HPDE6-E6E7 (cell line): ENCODE data around the gene L3MBTL4.

Experiments used
- DNase-seq: peaks from one replicate; pipeline ENCODE4 v3.0.0; 2011; ENCODE audit warnings: missing footprints; ENCODE audit errors: extremely low spot score

The L3MBTL4 gene

DNA sequence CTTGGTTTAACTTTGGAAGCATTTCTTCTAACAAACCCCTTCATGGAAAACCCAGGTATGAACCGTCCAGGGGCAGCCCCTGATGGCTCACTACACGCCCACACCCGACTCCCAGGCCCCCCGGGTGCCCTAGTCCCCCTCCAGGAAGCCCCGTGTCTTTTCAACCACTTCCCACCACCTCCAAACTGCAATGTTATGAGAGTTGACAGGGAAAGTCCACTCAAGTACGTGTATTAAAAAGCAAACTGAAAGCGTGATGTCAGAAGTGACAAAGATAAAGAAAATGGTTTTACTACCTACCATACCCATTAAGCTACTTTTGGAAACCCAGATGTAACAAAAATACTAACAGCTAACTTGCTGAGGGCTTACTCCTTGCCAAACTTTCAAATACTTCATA, 51.5 kb downstream of the L3MBTL4 start:
- no peak for DNase-seq

DNA sequence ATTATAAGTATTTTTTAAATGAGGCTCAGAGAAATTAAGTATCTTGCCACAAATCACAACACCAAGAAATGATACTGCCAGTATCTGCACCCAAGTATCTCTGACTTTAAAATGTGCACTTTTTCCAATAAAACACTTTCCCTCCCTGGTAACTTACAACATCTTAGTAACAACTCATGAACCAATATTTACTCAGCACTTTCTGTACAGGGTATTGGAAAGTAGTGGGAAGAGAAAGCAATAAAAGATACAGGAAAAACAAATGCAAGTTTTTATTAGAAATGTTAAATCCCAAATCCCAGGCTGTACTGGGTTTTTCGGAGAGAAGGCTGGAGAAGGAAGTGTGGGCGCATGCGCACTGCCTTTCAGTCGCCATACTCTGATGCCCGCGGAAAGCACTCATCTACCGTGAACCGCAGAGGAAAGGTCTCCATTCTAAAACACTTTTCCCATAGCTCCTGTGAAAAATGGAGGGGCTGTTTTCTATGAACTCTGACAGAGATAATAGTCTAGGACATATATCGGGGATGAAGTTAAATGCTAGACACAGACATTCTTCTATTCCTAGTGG, 52.1 kb downstream of the L3MBTL4 start:
- no peak for DNase-seq

DNA sequence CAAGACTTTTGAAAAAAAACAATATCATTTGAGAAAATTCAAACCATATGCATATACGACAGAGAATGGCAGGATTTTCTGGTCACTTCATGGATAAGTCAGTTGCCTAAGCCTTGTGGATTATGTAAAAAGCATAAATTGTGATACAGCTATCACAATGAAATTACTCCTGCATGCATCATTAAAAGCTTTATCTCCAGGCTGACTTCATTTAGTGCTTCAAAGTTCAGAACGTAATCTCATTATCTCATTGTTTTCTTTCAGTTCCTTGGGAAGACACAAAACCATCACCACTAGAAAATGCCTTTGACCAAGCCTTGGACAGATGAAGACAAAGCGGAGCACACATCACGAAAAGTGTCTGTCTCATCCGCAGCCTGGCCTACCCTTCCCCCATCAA, 57.0 kb downstream of the L3MBTL4 start:
- no peak for DNase-seq

DNA sequence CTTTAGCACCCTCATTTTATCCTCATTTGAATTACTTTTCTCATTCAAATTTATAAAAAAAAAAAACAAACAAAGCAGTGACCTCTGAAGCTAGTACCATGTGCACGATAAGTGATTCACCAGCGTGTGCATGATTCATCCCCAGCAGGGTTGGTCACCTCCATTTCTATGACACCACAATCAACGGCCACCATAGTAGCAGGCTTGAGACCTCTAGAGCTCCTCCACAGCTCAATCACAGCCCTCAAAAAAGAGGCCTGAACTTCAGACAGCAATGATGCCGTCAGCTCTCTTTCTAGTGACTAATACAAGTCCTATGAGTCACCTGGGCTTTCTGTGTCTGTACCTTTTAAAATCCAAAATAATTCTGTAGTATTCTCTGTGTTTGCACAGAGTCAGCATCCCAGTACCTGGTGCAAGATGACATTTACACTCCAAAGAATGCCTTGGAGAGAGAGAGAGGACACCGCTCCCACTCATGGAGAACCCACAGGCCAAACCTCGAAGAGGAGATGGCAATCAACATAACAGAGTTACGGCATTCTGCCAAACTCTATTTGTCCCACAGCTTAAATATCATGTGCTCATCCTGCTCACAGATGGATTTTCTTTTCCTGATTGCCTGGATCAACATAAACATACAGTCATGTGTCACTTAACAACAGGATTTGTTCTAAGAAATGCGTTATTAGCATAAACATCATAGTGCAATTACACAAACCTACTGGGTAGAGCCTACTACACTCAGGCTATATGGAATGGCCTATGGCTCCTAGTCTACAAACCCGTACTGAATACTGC, 58.7 kb downstream of the L3MBTL4 start:
- DNase-seq: no peak

DNA sequence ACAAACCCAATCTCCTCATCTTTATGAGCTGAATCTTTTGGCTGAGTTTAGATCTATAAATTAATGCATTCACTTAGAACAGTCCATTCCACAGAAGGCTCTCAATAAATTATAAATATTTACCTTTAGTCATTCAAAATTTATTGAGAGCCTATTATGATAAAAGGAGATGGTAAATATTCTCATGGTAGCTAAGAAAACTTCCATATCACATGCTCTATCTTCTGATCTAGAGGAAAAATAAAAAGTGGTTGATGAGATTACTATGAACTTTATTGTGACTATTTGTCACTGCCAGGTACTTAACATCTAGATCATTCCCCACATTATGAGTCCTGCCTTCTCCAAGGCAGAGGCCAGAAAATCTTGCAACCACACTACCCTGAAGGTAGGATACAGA, 62.4 kb downstream of the L3MBTL4 start:
- DNase-seq: no peak

DNA sequence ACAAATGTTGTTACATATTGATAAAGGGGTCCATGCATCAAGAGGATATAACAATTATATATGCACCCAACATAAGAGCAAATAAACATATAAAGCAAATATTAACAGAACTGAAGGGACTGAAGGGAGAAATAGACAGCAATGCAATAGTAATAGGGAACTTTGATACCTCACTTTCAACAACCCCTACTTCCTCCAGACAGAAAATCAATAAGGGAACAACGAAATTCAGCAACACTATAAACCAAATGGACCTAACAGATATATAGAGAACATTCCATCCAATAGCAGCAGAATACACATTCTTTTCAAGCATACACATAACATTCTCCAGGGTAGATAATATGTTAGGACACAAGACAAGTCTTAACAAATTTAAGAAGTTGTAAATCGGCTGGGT, 71.7 kb downstream of the L3MBTL4 start:
- no peak for DNase-seq

DNA sequence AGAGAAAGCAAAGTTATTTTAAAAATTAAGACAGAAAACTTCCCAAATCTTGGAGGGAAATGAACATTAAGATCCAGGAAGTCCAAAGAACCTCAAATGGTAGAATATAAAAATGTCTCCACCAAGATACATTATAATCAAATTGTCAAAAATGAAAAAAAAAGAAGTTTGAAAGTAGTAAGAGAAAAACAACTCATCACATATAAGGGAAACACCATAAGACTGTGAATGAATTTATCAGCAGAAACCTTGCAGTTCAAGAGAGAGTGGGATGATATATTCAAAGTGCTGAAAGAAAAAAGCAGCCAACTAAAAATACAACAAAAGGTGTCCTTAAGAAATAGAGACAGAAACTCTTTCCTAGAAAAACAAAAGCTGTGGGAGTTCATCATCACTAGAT, 73.0 kb downstream of the L3MBTL4 start:
- DNase-seq: no peak

DNA sequence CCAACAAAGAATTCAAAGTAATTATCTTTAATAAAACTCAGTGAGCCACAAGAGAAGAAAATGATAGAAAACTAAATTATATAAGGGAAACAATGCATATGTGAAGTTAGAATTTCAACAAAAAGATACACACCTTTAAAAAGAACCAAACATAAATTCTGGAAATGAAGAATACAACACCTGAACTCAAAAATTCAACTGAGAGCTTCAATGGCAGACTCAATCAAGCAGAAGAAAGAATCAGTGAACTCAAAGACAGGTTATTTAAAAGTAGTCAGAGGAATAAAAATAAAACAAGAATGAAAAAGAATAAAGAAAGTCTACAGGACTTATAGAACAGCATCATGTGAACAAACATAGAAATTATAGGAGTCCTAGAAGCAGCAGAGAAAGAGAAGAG, 73.4 kb downstream of the L3MBTL4 start:
- DNase-seq: no peak

DNA sequence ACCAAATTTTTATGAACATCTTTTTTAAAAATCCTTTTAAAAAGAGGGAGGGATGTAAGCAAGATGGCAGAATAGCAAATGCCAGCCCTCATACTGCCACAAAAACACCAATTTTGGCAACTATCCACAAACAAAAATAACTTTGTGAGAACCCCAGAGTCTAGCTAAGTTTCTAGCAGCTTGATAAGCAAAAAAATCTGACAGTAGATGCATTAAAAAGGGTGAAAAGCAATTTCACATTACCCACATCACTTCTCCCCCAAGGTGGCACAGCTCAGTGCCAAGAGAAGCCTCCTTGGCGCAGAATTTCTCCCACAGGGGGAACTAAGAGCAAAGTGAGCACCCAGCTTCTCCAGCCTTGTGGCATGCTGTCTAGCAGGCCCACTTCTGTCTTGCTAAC, 74.6 kb downstream of the L3MBTL4 start:
- no peak for DNase-seq

DNA sequence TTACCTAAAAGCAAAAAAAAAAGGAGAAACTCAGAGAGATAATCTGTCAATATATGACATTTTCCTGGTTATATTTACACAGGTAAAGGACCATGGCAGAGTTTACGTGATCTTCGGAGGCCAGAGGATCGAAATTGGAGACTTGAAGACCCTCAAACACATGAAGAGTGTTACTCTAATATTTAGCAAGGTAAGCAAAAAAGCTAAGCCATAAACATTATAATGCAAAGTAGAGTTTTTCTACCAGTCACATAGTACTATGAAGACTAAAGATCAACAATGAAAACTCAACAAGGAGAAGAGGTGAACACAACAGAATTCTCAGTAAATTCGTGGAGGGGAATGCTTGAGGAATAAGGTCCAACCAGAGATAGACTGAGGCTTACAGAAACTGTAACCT, 78.5 kb downstream of the L3MBTL4 start:
- no peak for DNase-seq

DNA sequence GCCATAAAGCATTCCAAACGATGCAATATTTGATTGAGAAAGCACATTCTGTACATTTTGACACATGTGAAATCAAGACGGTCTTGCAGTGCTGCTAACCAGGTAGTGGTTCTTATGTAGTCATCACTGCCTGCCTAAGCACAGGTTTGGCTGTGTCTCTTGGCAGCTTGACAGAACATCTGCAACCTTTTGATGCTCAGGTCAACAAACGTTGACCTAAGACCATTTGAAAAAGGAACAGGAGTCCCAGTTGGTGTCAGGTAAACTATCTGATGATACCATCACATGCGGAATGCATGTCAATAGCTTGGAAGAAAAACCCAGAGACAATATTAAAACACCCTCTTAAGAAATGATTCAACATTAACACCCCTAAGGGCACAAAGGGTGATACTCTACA, 80.7 kb downstream of the L3MBTL4 start:
- DNase-seq: no peak

DNA sequence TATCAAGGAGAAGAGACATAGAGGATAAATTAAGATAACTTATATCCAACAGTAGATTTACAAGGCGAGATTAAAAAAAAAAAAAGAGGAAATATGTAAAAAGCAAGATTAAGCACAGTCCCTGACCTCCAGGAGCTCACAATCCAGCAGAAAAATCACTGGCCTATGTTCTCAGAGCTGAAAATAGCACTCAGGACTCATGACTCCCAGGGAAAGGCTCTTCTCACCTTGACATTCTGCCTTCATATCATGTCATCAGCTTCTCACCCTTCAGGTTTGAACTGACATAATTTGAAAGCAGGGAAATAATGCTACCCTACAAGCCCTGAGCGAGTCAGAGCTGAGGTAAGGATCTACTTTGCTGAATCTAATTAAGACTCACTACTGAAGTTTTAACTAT, 82.8 kb downstream of the L3MBTL4 start:
- DNase-seq: no peak

DNA sequence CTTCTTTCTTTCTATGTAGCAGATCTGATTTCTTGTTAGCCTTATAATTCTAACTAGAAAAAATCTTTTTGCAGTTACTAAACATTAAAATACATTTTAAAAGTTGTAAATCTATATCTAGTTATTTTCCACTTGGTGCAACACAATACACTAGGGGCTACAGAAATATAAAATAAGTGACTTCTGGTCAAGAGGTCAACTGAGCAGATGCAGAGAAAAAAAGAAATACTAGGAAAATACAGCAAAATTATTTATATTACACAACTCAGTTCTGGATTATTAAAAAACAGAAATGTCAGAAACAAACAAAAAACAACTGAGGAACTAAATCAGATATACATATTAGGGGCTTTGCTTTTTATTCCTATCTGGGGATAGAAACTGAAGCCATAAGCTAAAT, 83.9 kb downstream of the L3MBTL4 start:
- DNase-seq: no peak

DNA sequence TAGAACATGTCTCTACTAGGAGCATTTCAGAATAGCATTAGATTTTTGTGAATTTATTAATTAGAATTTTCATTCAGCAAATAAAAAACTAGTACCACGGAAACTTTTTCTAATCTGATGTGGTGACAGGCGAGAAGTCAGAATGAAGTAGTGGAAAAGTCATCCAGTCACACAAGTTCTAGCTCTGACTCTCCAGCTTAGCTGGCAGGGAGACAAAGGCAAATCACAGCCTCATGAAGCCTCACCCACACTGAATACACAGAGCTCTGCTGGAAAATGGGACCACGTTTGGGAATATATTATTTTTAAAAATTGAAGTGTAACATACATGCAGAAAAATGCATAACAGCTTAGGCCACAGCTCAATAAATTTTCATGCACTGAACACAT, 86.1 kb downstream of the L3MBTL4 start:
- DNase-seq: no peak

DNA sequence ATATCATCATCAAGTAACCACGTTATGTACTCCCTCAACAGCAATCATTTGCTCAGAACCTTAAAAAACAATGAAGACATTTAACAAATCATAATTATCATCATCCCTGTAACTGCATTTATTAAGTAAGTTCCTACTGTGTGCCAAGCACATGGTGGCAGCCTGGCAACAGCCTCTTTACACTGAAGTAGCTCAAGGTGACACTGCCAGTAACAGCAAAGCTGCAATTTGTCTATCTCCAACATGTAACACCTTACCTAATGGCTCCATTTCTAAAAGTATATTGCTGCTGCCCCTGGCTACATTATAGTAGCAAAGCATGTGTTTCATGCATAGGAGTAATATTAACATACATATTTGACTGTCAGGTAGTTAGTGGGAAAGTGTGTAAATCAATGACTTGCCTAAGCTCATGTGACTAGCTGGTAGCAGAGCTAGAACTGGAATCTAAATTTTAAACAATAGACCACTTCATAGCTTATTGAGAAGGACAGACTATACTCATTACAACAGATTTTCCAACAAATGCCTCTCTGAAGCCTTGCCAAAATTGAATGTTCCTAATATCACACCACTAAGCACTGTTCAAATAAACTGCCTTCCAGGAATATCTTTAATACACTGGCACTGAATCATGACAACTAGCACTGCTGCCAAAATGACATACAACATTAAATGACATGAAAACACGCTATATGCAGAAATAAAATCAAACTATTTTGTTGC, 86.7 kb downstream of the L3MBTL4 start:
- DNase-seq: no peak

DNA sequence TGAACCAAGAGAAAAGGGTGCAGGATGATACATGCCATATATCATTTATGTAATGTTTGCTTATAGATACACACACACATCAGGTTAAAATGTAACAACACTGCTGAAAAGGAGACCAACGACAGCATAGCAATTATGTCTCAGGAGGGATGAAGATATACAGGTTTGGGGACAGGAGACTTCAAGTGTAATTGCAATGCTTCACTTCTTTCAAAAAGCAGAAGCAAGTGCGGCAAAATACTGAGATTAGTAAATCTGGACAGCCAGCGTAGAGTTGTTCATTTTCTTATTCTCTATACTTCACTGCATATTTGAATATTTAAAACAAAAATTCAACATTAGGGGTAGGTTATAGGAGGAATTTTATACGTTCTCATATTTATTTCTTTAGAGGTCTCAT, 87.2 kb downstream of the L3MBTL4 start:
- no peak for DNase-seq

DNA sequence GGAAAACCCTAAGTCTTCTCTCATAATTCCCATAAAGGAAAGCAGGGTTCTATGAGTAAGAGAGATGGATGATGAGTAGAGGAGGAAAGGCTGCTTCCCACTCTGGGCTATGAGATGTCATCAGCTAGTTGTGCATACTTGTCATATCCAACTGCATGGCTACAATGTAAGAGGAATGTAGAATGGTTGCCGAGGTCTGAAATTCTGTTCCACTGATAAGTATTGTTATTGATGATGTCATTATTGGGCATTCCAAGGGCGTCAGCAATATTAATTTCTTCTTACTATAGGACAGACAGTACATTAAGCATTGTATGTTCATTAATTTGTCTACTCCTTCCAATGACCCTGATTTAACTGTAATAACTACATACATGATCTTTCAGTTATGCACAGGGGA, 88.1 kb downstream of the L3MBTL4 start:
- no peak for DNase-seq

DNA sequence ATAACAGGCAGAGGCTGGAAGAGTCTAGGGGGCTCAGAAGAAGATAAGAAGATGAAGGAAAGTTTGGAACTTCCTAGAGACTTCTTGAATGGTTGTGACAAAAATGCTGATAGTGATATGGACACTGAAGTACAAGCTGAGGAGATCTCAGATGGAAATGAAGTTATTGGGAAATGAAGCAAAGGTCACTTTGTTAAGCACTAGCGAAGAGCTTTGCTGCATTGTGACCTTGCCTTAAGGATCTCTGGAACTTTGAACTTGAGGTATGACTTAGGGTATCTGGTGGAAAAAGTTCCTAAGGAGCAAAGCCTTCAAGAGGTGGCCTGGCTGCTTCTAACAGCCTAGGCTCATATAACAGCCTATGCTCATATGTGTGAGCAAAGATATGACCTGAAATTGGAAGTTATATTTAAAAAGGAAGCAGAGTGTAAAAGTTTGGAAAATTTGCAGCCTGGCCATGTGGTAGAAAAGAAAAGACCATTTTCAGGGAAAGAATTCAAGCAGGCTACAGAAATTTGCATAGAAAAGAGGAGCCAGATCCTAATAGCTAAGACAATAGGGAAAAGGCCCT, 91.3 kb downstream of the L3MBTL4 start:
- no peak for DNase-seq

DNA sequence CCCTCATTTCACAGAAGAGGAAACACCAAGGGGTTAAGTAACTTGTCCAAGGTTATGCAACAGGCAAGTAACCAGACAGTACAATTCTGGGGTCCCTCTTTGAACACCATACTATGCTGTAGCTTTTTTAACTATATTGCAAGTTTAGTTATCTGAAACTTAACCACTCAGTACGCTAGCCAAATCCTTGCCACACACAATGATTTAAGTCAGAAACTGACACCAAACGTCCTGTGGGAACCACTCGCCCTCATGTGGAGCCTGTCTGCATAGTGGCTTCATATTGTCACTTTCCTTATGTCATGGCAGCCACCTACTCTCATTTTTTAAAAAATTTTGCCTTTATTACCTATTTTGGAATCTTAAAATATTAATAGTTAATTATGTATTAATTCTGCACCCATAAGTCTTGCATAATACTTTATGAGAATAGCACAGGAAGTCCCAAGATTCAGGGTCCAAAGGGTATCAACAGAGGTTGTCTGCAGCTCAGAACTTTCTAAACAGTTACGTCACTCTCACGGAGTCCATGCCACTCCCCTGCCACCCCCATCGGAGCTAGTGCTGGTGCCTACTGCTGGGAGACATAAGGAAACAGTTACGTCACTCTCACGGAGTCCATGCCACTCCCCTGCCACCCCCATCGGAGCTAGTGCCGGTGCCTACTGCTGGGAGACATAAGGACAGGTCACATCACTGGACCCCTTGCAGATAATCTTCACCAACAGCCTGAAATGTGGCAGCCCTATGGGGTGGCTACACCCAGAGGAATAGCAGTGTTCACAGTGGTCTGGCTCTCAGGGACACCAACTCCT, 99.0 kb downstream of the L3MBTL4 start:
- DNase-seq: no peak

DNA sequence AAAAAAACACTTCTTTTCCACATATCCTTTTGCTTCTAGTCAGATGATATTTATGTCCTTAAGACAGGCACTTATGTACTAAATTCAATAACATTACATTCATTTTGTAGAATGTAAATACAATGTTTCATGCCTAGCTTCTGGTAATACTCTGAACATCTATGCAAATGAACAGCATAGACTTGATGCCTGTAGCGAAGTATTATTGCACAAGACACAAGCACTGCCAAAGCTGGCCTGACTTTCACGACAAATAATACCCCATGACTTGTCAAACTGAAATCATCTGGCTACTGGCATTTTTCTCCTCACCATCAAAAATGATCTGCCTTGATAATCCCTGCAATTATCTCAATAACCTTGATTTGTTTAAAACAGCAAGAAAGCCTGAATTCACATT, 101.3 kb downstream of the L3MBTL4 start:
- no peak for DNase-seq

DNA sequence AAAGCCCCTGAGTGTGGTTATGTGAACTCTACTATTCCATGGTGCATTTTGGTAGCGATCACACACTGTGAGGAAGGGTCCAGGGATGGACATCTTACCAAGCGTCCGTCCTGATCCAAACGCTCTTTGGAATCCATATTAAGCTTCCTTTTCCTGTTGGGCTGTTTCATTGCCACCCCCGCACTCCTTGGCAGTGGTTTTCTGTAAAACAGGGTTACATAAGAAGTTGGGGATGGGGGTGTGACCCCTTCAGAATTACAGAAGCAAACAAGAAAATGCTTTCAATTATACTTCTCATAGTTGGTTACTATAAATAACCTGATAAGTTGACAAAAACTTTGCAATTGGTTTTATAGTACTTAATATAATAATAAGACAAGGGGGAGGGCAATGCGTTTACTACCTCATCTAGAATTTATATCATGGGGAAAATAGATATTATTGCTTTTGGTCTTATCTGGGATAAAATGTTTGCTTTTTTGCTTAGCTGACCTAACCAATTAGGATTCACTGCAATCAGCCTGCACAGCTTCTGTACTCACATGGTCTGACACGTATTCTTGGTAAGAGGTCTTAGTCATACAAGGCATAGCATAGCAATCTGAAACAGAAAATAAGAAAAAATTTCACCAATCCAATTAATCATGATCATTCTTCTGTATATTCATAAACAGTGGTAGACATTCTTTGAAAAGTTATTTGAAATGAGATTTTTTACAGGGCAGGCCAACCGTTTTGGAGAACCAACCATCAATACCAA, 103.1 kb downstream of the L3MBTL4 start:
- no peak for DNase-seq
